Measurements from ENCODE around the gene APOE. TPM values are rescaled to one million over a fixed set of nuclear protein-coding genes. Genes with fewer than 3 reads are reported as not detected.

The APOE gene
- total RNA-seq, 4 donors from 2014 or later, result 5.7 to 141 (median 20.7) TPM

GRCh38 chr19:44951179-44952159, 45.9 kb downstream of the APOE start:
- DNase-seq, result no peak
- Histone ChIP-seq H3K4me3 (no peak overlapping the region), H3K27me3 (no peaks in the 10 kb centered on the region), H3K36me3 (peaks cover 0 to 12% (median 0%) of the 10 kb centered on the region in 3 donors), H3K4me1 (peaks cover 18 to 35% (median 18%) of the 10 kb centered on the region in 3 donors), H3K9me3 (no peaks in the 10 kb centered on the region), H3K27ac (peak overlapping the region in 2 of 4 donors; percentile 30 to 47)
- TF ChIP-seq POLR2A (IDR thresholded peaks at IDR 0.05), result no peak
- peak; percentile 79 to 92 (median 86) for TF ChIP-seq CTCF (IDR thresholded peaks at IDR 0.05)
- WGBS, 2 donors, result 29 to 50% methylated on average over 8 to 10 of the region's 13 CpGs
- intact Hi-C loops (cut with DNase I), result loop anchor here (5.0 kb wide), 1 partner anchor 49 kb away; no protein-coding TSS in a partner anchor

- Histone ChIP-seq H3K4me3 (peak overlapping the region; percentile 72 to 100 (median 100)), H3K27me3 (no peaks in the 10 kb centered on the region), H3K9me3 (no peaks in the 10 kb centered on the region), H3K4me1 (peaks cover 31 to 60% (median 32%) of the 10 kb centered on the region in 3 donors), H3K36me3 (peaks cover 0 to 12% (median 0%) of the 10 kb centered on the region in 3 donors), H3K27ac (peak overlapping the region; percentile 89 to 99 (median 98))
- intact Hi-C loops (cut with DNase I), result loop anchor here (5.0 kb wide), 1 partner anchor 52 kb away; no protein-coding TSS in a partner anchor
- TF ChIP-seq CTCF (IDR thresholded peaks at IDR 0.05) (no peak), POLR2A (IDR thresholded peaks at IDR 0.05) (no peak)
- no peak for DNase-seq
- WGBS, 2 donors, result 30 to 31% methylated on average over 13 of the region's 13 CpGs
These were observed 48.7 kb downstream of the APOE start for GRCh38 chr19:44954278-44954648.

- no peaks in the 10 kb centered on the region for H3K9me3 ChIP-seq
- peak within 1 kb of the TSS; percentile 89 to 99 (median 98) for H3K27ac ChIP-seq
- TF ChIP-seq CTCF (IDR thresholded peaks at IDR 0.05) (peak in 4 of 6 experiments; percentile 4 to 41 (median 20)), POLR2A (IDR thresholded peaks at IDR 0.05) (peak in 3 of 4 donors; percentile 44 to 77 (median 48))
- no peaks in the 10 kb centered on the region for H3K27me3 ChIP-seq
- H3K4me1 ChIP-seq, result peaks cover 31 to 60% (median 32%) of the 10 kb centered on the region in 3 donors
- DNase-seq, result peak; percentile 82
- 0 to 2% methylated on average over 33 to 53 of the region's 65 CpGs for WGBS, 2 donors
- peak within 1 kb of the TSS; percentile 72 to 100 (median 100) for H3K4me3 ChIP-seq
- intact Hi-C loops (cut with DNase I), result loop anchor here (5.0 kb wide), 1 partner anchor 53 kb away; no protein-coding TSS in a partner anchor
- H3K36me3 ChIP-seq, result peaks cover 0 to 12% (median 0%) of the 10 kb centered on the region in 3 donors
These were observed 49.3 kb downstream of the APOE start, which contains the start of gene CLPTM1 for GRCh38 chr19:44954649-44955504. CLPTM1 (plus strand) TSS chr19:44955380; CDS start chr19:44955396, 16 bp downstream.

GRCh38 chr19:44955505-44956439, 50.2 kb downstream of the APOE start:
- H3K27ac ChIP-seq, result peak overlapping the region; percentile 89 to 99 (median 98)
- peaks cover 31 to 59% (median 35%) of the 10 kb centered on the region in 3 donors for H3K4me1 ChIP-seq
- no peaks in the 10 kb centered on the region for H3K27me3 ChIP-seq
- peaks cover 0 to 13% (median 0%) of the 10 kb centered on the region in 3 donors for H3K36me3 ChIP-seq
- DNase-seq, result no peak
- WGBS, 2 donors, result 8 to 18% methylated on average over 11 to 12 of the region's 40 CpGs
- H3K4me3 ChIP-seq, result peak overlapping the region; percentile 72 to 100 (median 100)
- intact Hi-C loops (cut with DNase I), result no loop called here
- no peak for TF ChIP-seq POLR2A (IDR thresholded peaks at IDR 0.05)
- no peaks in the 10 kb centered on the region for H3K9me3 ChIP-seq

Data from esophagus squamous epithelium (tissue), 5 donors.